ENCODE data around the gene C13orf46.

The C13orf46 gene

GRCh38 chr13:113980489-113981064 is 6.7 kb upstream of the C13orf46 start:
- no peak overlapping the region for H3K27ac ChIP-seq (ENCODE audit: low read depth, low read length)
- H3K4me1 ChIP-seq (ENCODE audit: control insufficient read depth, insufficient read depth, low read length), result no peaks in the 10 kb centered on the region
- no peaks in the 10 kb centered on the region for H3K27me3 ChIP-seq (ENCODE audit: control insufficient read depth, insufficient read depth, low read length)
- H3K9ac ChIP-seq (ENCODE audit: low read length), result no peak overlapping the region
- H3K4me3 ChIP-seq (ENCODE audit: low read length), result no peak overlapping the region
- peaks cover 18% of the 10 kb centered on the region for H3K36me3 ChIP-seq (ENCODE audit: control insufficient read depth, insufficient read depth, low read length)

- Histone ChIP-seq H3K9ac (ENCODE audit: low read length) (no peak overlapping the region), H3K36me3 (ENCODE audit: control insufficient read depth, insufficient read depth, low read length) (peaks cover 18% of the 10 kb centered on the region), H3K27me3 (ENCODE audit: control insufficient read depth, insufficient read depth, low read length) (no peaks in the 10 kb centered on the region), H3K4me1 (ENCODE audit: control insufficient read depth, insufficient read depth, low read length) (no peaks in the 10 kb centered on the region), H3K27ac (ENCODE audit: low read depth, low read length) (no peak overlapping the region), H3K4me3 (ENCODE audit: low read length) (no peak overlapping the region)
Measured at GRCh38 chr13:113979791-113980471, 6.1 kb upstream of the C13orf46 start.

- Histone ChIP-seq H3K4me1 (ENCODE audit: control insufficient read depth, insufficient read depth, low read length) (no peaks in the 10 kb centered on the region), H3K4me3 (ENCODE audit: low read length) (no peak overlapping the region), H3K9ac (ENCODE audit: low read length) (no peak overlapping the region), H3K27ac (ENCODE audit: low read depth, low read length) (no peak overlapping the region), H3K27me3 (ENCODE audit: control insufficient read depth, insufficient read depth, low read length) (no peaks in the 10 kb centered on the region), H3K36me3 (ENCODE audit: control insufficient read depth, insufficient read depth, low read length) (peaks cover 18% of the 10 kb centered on the region)
Measured at GRCh38 chr13:113978741-113979481, 5.0 kb upstream of the C13orf46 start.

- Histone ChIP-seq H3K4me3 (ENCODE audit: low read length) (no peak overlapping the region), H3K9ac (ENCODE audit: low read length) (no peak overlapping the region), H3K4me1 (ENCODE audit: control insufficient read depth, insufficient read depth, low read length) (no peaks in the 10 kb centered on the region), H3K27ac (ENCODE audit: low read depth, low read length) (no peak overlapping the region), H3K27me3 (ENCODE audit: control insufficient read depth, insufficient read depth, low read length) (no peaks in the 10 kb centered on the region), H3K36me3 (ENCODE audit: control insufficient read depth, insufficient read depth, low read length) (peaks cover 18% of the 10 kb centered on the region)
Measured at GRCh38 chr13:113977976-113978375, 4.1 kb upstream of the C13orf46 start.

GRCh38 chr13:113976711-113977684 is 3.1 kb upstream of the C13orf46 start:
- Histone ChIP-seq H3K9ac (ENCODE audit: low read length) (no peak overlapping the region), H3K27me3 (ENCODE audit: control insufficient read depth, insufficient read depth, low read length) (no peaks in the 10 kb centered on the region), H3K36me3 (ENCODE audit: control insufficient read depth, insufficient read depth, low read length) (peaks cover 18% of the 10 kb centered on the region), H3K27ac (ENCODE audit: low read depth, low read length) (no peak overlapping the region), H3K4me1 (ENCODE audit: control insufficient read depth, insufficient read depth, low read length) (no peaks in the 10 kb centered on the region), H3K4me3 (ENCODE audit: low read length) (no peak overlapping the region)

GRCh38 chr13:113975416-113975815 is 1.5 kb upstream of the C13orf46 start:
- no peak overlapping the region for H3K9ac ChIP-seq (ENCODE audit: low read length)
- H3K27me3 ChIP-seq (ENCODE audit: control insufficient read depth, insufficient read depth, low read length), result no peaks in the 10 kb centered on the region
- peaks cover 18% of the 10 kb centered on the region for H3K36me3 ChIP-seq (ENCODE audit: control insufficient read depth, insufficient read depth, low read length)
- H3K4me1 ChIP-seq (ENCODE audit: control insufficient read depth, insufficient read depth, low read length), result peaks cover 9% of the 10 kb centered on the region
- no peak overlapping the region for H3K4me3 ChIP-seq (ENCODE audit: low read length)
- no peak overlapping the region for H3K27ac ChIP-seq (ENCODE audit: low read depth, low read length)

GRCh38 chr13:113974304-113975281 is 717 bp upstream of the C13orf46 start:
- no peak overlapping the region for H3K9ac ChIP-seq (ENCODE audit: low read length)
- peaks cover 10% of the 10 kb centered on the region for H3K36me3 ChIP-seq (ENCODE audit: control insufficient read depth, insufficient read depth, low read length)
- no peak overlapping the region for H3K27ac ChIP-seq (ENCODE audit: low read depth, low read length)
- H3K4me3 ChIP-seq (ENCODE audit: low read length), result no peak overlapping the region
- peaks cover 9% of the 10 kb centered on the region for H3K4me1 ChIP-seq (ENCODE audit: control insufficient read depth, insufficient read depth, low read length)
- peaks cover 2% of the 10 kb centered on the region for H3K27me3 ChIP-seq (ENCODE audit: control insufficient read depth, insufficient read depth, low read length)

- Histone ChIP-seq H3K4me3 (ENCODE audit: low read length) (no peak overlapping the region), H3K36me3 (ENCODE audit: control insufficient read depth, insufficient read depth, low read length) (no peaks in the 10 kb centered on the region), H3K27me3 (ENCODE audit: control insufficient read depth, insufficient read depth, low read length) (peaks cover 2% of the 10 kb centered on the region), H3K27ac (ENCODE audit: low read depth, low read length) (no peak overlapping the region), H3K9ac (ENCODE audit: low read length) (no peak overlapping the region), H3K4me1 (ENCODE audit: control insufficient read depth, insufficient read depth, low read length) (peaks cover 9% of the 10 kb centered on the region)
Measured at GRCh38 chr13:113972451-113973217, 1.2 kb downstream of the C13orf46 start.

- no peak overlapping the region for H3K27ac ChIP-seq (ENCODE audit: low read depth, low read length)
- H3K4me1 ChIP-seq (ENCODE audit: control insufficient read depth, insufficient read depth, low read length), result peaks cover 9% of the 10 kb centered on the region
- no peak overlapping the region for H3K4me3 ChIP-seq (ENCODE audit: low read length)
- H3K36me3 ChIP-seq (ENCODE audit: control insufficient read depth, insufficient read depth, low read length), result no peaks in the 10 kb centered on the region
- peaks cover 2% of the 10 kb centered on the region for H3K27me3 ChIP-seq (ENCODE audit: control insufficient read depth, insufficient read depth, low read length)
- H3K9ac ChIP-seq (ENCODE audit: low read length), result no peak overlapping the region
Measured at GRCh38 chr13:113971471-113972231, 2.2 kb downstream of the C13orf46 start.

GRCh38 chr13:113970810-113971470 is 2.9 kb downstream of the C13orf46 start:
- peak overlapping the region; percentile 33 for H3K27ac ChIP-seq (ENCODE audit: low read depth, low read length)
- H3K36me3 ChIP-seq (ENCODE audit: control insufficient read depth, insufficient read depth, low read length), result no peaks in the 10 kb centered on the region
- H3K9ac ChIP-seq (ENCODE audit: low read length), result no peak overlapping the region
- no peak overlapping the region for H3K4me3 ChIP-seq (ENCODE audit: low read length)
- H3K4me1 ChIP-seq (ENCODE audit: control insufficient read depth, insufficient read depth, low read length), result peaks cover 9% of the 10 kb centered on the region
- peaks cover 2% of the 10 kb centered on the region for H3K27me3 ChIP-seq (ENCODE audit: control insufficient read depth, insufficient read depth, low read length)
